ENCODE data around the gene MIA2. TPM values are rescaled to one million over a fixed set of nuclear protein-coding genes. Genes with fewer than 3 reads are reported as not detected.

MIA2 gene
- polyA plus RNA-seq, 1 donor: 231 TPM

DNA sequence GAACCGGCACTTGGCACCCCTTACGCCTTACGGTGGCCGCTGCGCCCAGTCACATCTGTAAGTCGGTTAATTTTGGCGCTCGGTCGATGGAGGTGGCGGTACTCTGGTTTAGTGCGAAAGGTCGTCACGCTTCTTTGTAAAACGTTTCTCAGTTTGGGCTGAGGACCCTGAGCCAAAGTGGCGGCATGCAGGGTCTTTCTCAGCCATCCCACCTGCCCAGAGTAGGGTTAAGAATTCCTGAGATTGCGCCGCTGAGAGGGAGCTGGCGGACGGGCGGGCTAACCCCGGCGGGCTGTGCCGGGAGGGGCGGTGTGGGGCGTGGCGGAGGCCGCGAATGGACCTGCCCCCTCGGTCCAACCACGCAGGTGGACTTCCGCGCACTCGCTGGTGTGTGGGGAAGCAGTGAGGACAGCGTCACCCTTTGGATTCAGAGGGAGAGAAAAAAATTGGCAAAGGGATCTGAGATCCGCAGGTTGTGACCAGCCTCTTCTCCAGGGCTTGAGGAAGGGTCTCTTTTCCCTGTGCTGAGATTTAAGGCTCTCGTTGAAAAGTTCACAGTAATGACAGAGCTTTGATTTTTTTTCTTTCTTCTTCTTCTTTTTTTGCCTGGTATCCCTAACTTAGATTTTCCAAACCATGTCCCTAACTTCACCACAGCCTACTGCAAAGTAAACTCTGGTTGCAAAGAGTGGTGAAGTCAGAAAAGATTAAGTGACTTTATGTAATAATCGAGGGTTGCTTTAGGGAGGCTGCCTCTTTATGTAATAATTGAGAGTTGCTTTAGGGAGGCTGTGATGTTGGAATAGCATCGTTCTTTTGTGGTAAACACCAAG lies 199.1 kb downstream of the MIA2 start:
- peak overlapping the region; percentile 97 for H3K27ac ChIP-seq (ENCODE audit: low read length)
- H3K4me1 ChIP-seq (ENCODE audit: control insufficient read depth, insufficient read depth, low read length): peaks cover 8% of the 10 kb centered on the region
- H3K9me3 ChIP-seq (ENCODE audit: control insufficient read depth, low read depth, low read length): no peaks in the 10 kb centered on the region
- H3K27me3 ChIP-seq (ENCODE audit: control insufficient read depth, insufficient read depth, low read length): no peaks in the 10 kb centered on the region
- no peaks in the 10 kb centered on the region for H3K36me3 ChIP-seq (ENCODE audit: control insufficient read depth, insufficient read depth, low read length)
- peak; percentile 95 to 98 for DNase-seq
- peak overlapping the region; percentile 63 for H3K4me3 ChIP-seq (ENCODE audit: low read length)
- 0% methylated on average over 2 of the region's 38 CpGs for WGBS (ENCODE audit: insufficient coverage, low lambda C conversion rate)

DNA sequence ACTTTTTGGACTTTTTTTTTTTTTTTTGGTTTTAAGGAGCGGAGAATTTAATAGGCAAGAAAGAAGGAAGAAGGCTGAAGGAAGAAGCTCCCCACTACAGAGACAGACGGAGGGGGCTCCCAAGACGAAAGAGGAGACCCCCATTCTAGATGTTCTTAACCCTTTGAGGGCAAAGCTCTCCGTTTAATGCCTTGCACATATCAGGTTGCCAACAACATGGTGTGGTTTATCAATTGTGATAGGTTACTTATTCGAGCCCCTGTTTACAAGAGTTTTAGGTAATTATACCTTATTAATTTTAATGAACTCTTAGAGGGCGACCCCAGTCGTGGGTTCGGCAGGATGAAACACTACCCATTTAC lies 199.7 kb downstream of the MIA2 start:
- peak overlapping the region; percentile 97 for H3K27ac ChIP-seq (ENCODE audit: low read length)
- peaks cover 8% of the 10 kb centered on the region for H3K4me1 ChIP-seq (ENCODE audit: control insufficient read depth, insufficient read depth, low read length)
- H3K4me3 ChIP-seq (ENCODE audit: low read length): peak overlapping the region; percentile 63
- 10% methylated on average over 2 of the region's 8 CpGs for WGBS (ENCODE audit: insufficient coverage, low lambda C conversion rate)
- H3K36me3 ChIP-seq (ENCODE audit: control insufficient read depth, insufficient read depth, low read length): no peaks in the 10 kb centered on the region
- no peaks in the 10 kb centered on the region for H3K27me3 ChIP-seq (ENCODE audit: control insufficient read depth, insufficient read depth, low read length)
- no peaks in the 10 kb centered on the region for H3K9me3 ChIP-seq (ENCODE audit: control insufficient read depth, low read depth, low read length)
- no peak for DNase-seq

DNA sequence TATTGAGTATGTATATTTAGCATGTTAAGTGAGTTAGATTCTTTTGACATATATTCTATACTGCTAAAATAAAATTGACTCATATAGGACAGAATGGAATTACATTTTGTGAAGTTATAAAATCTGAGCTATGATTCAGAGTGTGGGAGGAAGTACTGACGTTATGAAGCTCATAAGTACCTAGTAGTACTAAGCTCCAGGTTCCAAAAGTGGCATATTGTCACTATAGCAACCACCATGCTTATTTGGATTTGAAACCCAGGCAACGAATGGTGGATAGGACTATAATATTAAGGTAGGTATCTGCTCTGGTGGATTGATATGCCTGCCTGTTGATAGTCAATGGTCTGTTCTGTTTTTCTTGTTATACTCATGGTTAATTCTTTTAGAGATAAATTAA lies 200.7 kb downstream of the MIA2 start:
- H3K4me3 ChIP-seq (ENCODE audit: low read length): no peak overlapping the region
- DNase-seq: peak in 1 of 2 donors; percentile 31
- WGBS (ENCODE audit: insufficient coverage, low lambda C conversion rate): no CpG with 5 or more reads among the region's 2 CpGs
- no peaks in the 10 kb centered on the region for H3K36me3 ChIP-seq (ENCODE audit: control insufficient read depth, insufficient read depth, low read length)
- H3K9me3 ChIP-seq (ENCODE audit: control insufficient read depth, low read depth, low read length): no peaks in the 10 kb centered on the region
- peaks cover 8% of the 10 kb centered on the region for H3K4me1 ChIP-seq (ENCODE audit: control insufficient read depth, insufficient read depth, low read length)
- no peak overlapping the region for H3K27ac ChIP-seq (ENCODE audit: low read length)
- no peaks in the 10 kb centered on the region for H3K27me3 ChIP-seq (ENCODE audit: control insufficient read depth, insufficient read depth, low read length)

DNA sequence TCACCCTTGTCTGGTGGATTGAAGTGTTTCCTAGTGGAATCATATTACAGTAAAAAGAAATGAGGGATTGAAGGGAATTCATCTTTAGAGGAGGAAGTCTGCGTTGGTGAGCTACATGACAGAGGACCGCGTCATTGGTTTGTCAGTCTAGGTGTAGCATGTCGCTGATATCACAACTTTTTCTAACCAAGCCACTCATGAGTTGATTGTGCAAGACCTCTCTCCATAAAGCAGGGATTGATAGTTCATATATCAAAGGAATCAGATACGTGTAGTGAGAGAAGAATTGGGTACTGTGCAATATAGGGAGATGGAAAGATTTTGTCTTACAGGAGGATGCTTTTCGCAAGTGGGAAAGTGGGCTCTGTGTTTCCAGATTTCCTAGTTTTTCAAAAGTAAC lies 201.5 kb downstream of the MIA2 start:
- WGBS (ENCODE audit: insufficient coverage, low lambda C conversion rate): 100% methylated on average over 2 of the region's 6 CpGs
- no peaks in the 10 kb centered on the region for H3K9me3 ChIP-seq (ENCODE audit: control insufficient read depth, low read depth, low read length)
- H3K27ac ChIP-seq (ENCODE audit: low read length): no peak overlapping the region

More for the DNA sequence above, 201.5 kb downstream of the MIA2 start:
- Histone ChIP-seq H3K36me3 (ENCODE audit: control insufficient read depth, insufficient read depth, low read length) (no peaks in the 10 kb centered on the region), H3K4me3 (ENCODE audit: low read length) (no peak overlapping the region), H3K27me3 (ENCODE audit: control insufficient read depth, insufficient read depth, low read length) (no peaks in the 10 kb centered on the region), H3K4me1 (ENCODE audit: control insufficient read depth, insufficient read depth, low read length) (peaks cover 6% of the 10 kb centered on the region)
- DNase-seq: no peak

Other genes with a start within 250 kb of the MIA2 start
- 92.8 TPM for gene SEC23A, start 130.7 kb upstream of the MIA2 start, polyA plus RNA-seq
- 12.7 TPM for gene GEMIN2, start 119.6 kb upstream of the MIA2 start, polyA plus RNA-seq
- 23.1 TPM for gene TRAPPC6B, start 63.6 kb upstream of the MIA2 start, polyA plus RNA-seq
- 155 TPM for gene PNN, start 58.7 kb upstream of the MIA2 start, polyA plus RNA-seq
- gene FBXO33, start 198.5 kb downstream of the MIA2 start, polyA plus RNA-seq: 9.0 TPM